K562 (cell line): Measurements from ENCODE around the gene CLC. TPM values are rescaled to one million over a fixed set of nuclear protein-coding genes. Genes with fewer than 3 reads are reported as not detected.

Experiments used
- ATAC-seq: fragments of 200-7000 bp; cut with Tn5 transposase; 3 replicates; pipeline ENCODE4 v1.9.1; 2020; ENCODE audit warnings: moderate library complexity
- BruUV-seq: library from RNA; stranded (reverse); fragments of 400-500 nt; replicated peaks from 2 replicates; lab custom pipeline; 2021; lab: Mats Ljungman, UMichigan
- CTCF ChIA-PET: fragments of 300-600 bp; formaldehyde crosslinking; extraction: SDS; loops from one replicate; lab custom pipeline; 2021; ENCODE audit warnings: low intra/inter-chr PET ratio; lab: Yijun Ruan, JAX
- POLR2A ChIA-PET: fragments of 300-600, 350-650 bp; sonication (Branson Sonifier 250); formaldehyde crosslinking; extraction: SDS; loops from one replicate; lab custom pipeline; 2021; ENCODE audit warnings: antibody characterized with exemption, inconsistent platforms; lab: Yijun Ruan, JAX
- DNase-seq, 4 experiments: peaks; one replicate each; pipeline versions ENCODE4 v3.0.0 to v3.0.0-alpha.2; 2011 to 2018; ENCODE audit warnings: low spot score in 3 of 4, mixed read lengths in 3 of 4; ENCODE audit errors: extremely low read depth in 1 of 4
- FAIRE-seq: peaks from 2 replicates; lab custom pipeline; 2011; peaks lifted over from hg19 to GRCh38; lab: Jason Lieb, UNC
- H2AFZ ChIP-seq: 2 replicates; pipeline ENCODE4 v1.6.0; 2011; ENCODE audit warnings: low read depth, low read length, control low read depth, inconsistent platforms
- H3K27ac ChIP-seq: fragments of 200-600 bp; 3 replicates; pipeline ENCODE4 v1.8.0; 2011; ENCODE audit warnings: low read depth, mild to moderate bottlenecking, control low read depth, inconsistent platforms, low read length, moderate library complexity, mixed read lengths; ENCODE audit errors: extremely low read depth
- H3K27me3 ChIP-seq, 2 experiments: fragments of 300-600 bp in 1 of 2; 2 replicates in 1 of 2; 3 replicates in 1 of 2; pipeline versions ENCODE4 v1.6.0 to v1.8.0; 2011; ENCODE audit warnings: inconsistent platforms in 2 of 2, low read length in 2 of 2, mild to moderate bottlenecking in 1 of 2, mixed read lengths in 1 of 2, moderate library complexity in 1 of 2; ENCODE audit not compliant: control insufficient read depth in 2 of 2, insufficient read depth in 2 of 2
- H3K36me3 ChIP-seq: fragments of 300-600 bp; 3 replicates; pipeline ENCODE4 v1.8.0; 2011; ENCODE audit warnings: mild to moderate bottlenecking, low read length, inconsistent platforms; ENCODE audit not compliant: control insufficient read depth, insufficient read depth
- H3K4me1 ChIP-seq, 2 experiments: fragments of 200-600 bp in 1 of 2; replicated peaks in 1 of 2; 2 replicates in 1 of 2; 3 replicates in 1 of 2; pipeline versions ENCODE4 v1.5.1 to v1.8.0; 2011; ENCODE audit warnings: inconsistent platforms in 2 of 2, low read length in 2 of 2, mild to moderate bottlenecking in 1 of 2, mixed read lengths in 1 of 2, moderate library complexity in 1 of 2; ENCODE audit not compliant: control insufficient read depth in 2 of 2, insufficient read depth in 2 of 2
- H3K4me2 ChIP-seq: 2 replicates; pipeline ENCODE4 v1.6.1; 2011; ENCODE audit warnings: low read length, control low read depth, inconsistent platforms, mixed read lengths; ENCODE audit not compliant: insufficient read depth
- H3K4me3 ChIP-seq: fragments of 200-600 bp; sonication (generic), shearing (Covaris generic); 2 replicates; pipeline ENCODE4 v1.5.1; 2016; ENCODE audit warnings: control low read depth, inconsistent platforms
- H3K79me2 ChIP-seq: fragments of 200-600 bp; 3 replicates; pipeline ENCODE4 v1.8.0; 2011; ENCODE audit warnings: low read length, inconsistent platforms; ENCODE audit not compliant: control insufficient read depth, insufficient read depth
- H3K9ac ChIP-seq, 2 experiments: 2 replicates each; pipeline versions ENCODE4 v1.6.0 to v1.6.1; 2011; ENCODE audit warnings: low read depth in 2 of 2, low read length in 2 of 2, control low read depth in 1 of 2, inconsistent platforms in 1 of 2, mild to moderate bottlenecking in 1 of 2, mixed read lengths in 1 of 2; ENCODE audit not compliant: insufficient read depth in 1 of 2
- H3K9me1 ChIP-seq: one replicate; pipeline ENCODE4 v1.6.0; 2011; ENCODE audit warnings: inconsistent platforms, mild to moderate bottlenecking, low read length, moderate library complexity; ENCODE audit not compliant: control insufficient read depth, insufficient read depth
- H3K9me3 ChIP-seq: replicated peaks from 2 replicates; pipeline ENCODE4 v1.5.1; 2011; ENCODE audit warnings: low read depth, low read length, inconsistent platforms; ENCODE audit not compliant: control insufficient read depth, insufficient read depth
- H4K20me1 ChIP-seq: replicated peaks from 2 replicates; pipeline ENCODE4 v1.6.1; 2011; ENCODE audit warnings: low read length, inconsistent platforms, mixed read lengths; ENCODE audit not compliant: control insufficient read depth, insufficient read depth
- BRD9 ChIP-seq: fragments of 450-650 bp; IDR thresholded peaks from 2 replicates; pipeline ENCODE4 v1.6.1; 2018; ENCODE audit warnings: low read depth; ENCODE audit not compliant: partially characterized antibody
- CXXC5 ChIP-seq: fragments of 250-450 bp; sonication (Bioruptor Pico); IDR thresholded peaks from 2 replicates; pipeline ENCODE4 v1.8.0; 2022; ENCODE audit warnings: inconsistent platforms, mild to moderate bottlenecking, moderate library complexity
- ELK1 ChIP-seq: sonication (generic); formaldehyde crosslinking; IDR thresholded peaks from 2 replicates; pipeline ENCODE4 v1.8.1; 2022; ENCODE audit warnings: missing genetic modification reagents
- NR3C1 ChIP-seq: sonication (generic); formaldehyde crosslinking; IDR thresholded peaks from 2 replicates; pipeline ENCODE4 v1.8.1; 2022; ENCODE audit warnings: missing genetic modification reagents
- PCBP2 ChIP-seq: fragments of 200-400 bp; formaldehyde crosslinking; IDR thresholded peaks from 2 replicates; pipeline ENCODE4 v1.6.1; 2018; ENCODE audit warnings: low read length, low read depth, mild to moderate bottlenecking, moderate library complexity; ENCODE audit not compliant: poor library complexity, severe bottlenecking
- PML ChIP-seq: IDR thresholded peaks from 2 replicates; pipeline ENCODE4 v1.6.1; 2012; ENCODE audit warnings: low read length, inconsistent platforms
- POLR3A ChIP-seq: IDR thresholded peaks from 2 replicates; pipeline ENCODE4 v1.6.1; 2011; ENCODE audit warnings: borderline replicate concordance, mild to moderate bottlenecking, moderate library complexity; ENCODE audit not compliant: insufficient read length, insufficient read depth; ENCODE audit errors: extremely low read depth
- STAG1 ChIP-seq: sonication (generic); formaldehyde crosslinking; IDR thresholded peaks from 2 replicates; pipeline ENCODE4 v1.5.0; 2020; ENCODE audit warnings: missing genetic modification reagents, borderline replicate concordance
- TEAD2 ChIP-seq: fragments of 450-650 bp; IDR thresholded peaks from 2 replicates; pipeline ENCODE4 v1.6.1; 2016; ENCODE audit warnings: missing genetic modification characterization, control low read depth, missing compliant biosample characterization
- TEAD4 ChIP-seq, 2 experiments: sonication (generic) in 1 of 2; formaldehyde crosslinking in 1 of 2; IDR thresholded peaks; 2 replicates each; pipeline versions ENCODE4 v1.6.1 to v1.8.0; 2012 to 2022; ENCODE audit warnings: borderline replicate concordance in 1 of 2, inconsistent platforms in 1 of 2, low read length in 1 of 2, mild to moderate bottlenecking in 1 of 2, missing genetic modification reagents in 1 of 2
- ZNF507 ChIP-seq: conservative IDR thresholded peaks from 2 replicates; pipeline ENCODE4 v1.6.1; 2017; ENCODE audit warnings: missing genetic modification characterization, missing compliant biosample characterization
- ZNF77 ChIP-seq: fragments of 250-450 bp; sonication (Bioruptor Pico); IDR thresholded peaks from 2 replicates; pipeline ENCODE4 v1.5.0; 2020
- WGBS: fragments of 100-300 bp; shearing (Covaris generic); methylation state at CpG from one replicate; pipeline ENCODE4 v1.1.6; 2016; ENCODE audit warnings: low coverage, mixed read lengths; ENCODE audit not compliant: insufficient coverage; ENCODE audit errors: missing lambda C conversion rate; 5-methylcytosine and 5-hydroxymethylcytosine counted together
- in situ Hi-C: fragments of 300-500 bp; cut with MboI; formaldehyde crosslinking; loops from 4 replicates; pipeline ENCODE4 v1.15.0; 2018; ENCODE audit warnings: inconsistent platforms, mixed read lengths
- intact Hi-C: fragments of 100-400 bp; cut with micrococcal nuclease; formaldehyde crosslinking; loops from 2 replicates; pipeline ENCODE4 v1.14.2; 2022
- polyA plus RNA-seq, 8 experiments: library from polyadenylated mRNA; depleted of rRNA in 4 of 8; stranded (reverse) in 5 of 8; unstranded in 3 of 8; fragments of >200 nt; fragmentation: Nextera tagmentation in 2 of 8; fragmentation: Illumina TruSeq in 1 of 8; extraction: Ambion mirVana in 2 of 8; extraction: Trizol in 1 of 8; gene quantifications; 2 replicates each; pipeline versions ENCODE4 v1.2.1 to v1.2.3, GENCODE V29; 2011 to 2014; ENCODE audit warnings: inconsistent platforms in 1 of 8, missing spikeins in 1 of 8
- total RNA-seq, 7 experiments: library from RNA; depleted of rRNA in 6 of 7; stranded (reverse); fragments of >200 nt in 6 of 7; fragmentation: Illumina TruSeq in 2 of 7; extraction: Trizol in 2 of 7; gene quantifications; 2 replicates each; pipeline versions ENCODE4 v1.2.1 to v1.2.3, GENCODE V29; 2011 to 2021; ENCODE audit warnings: low replicate concordance in 1 of 7
- TF ChIP-seq, protein P1 (sequence below), 2 experiments: fragments of 450-650 bp; IDR thresholded peaks; 2 replicates each; pipeline ENCODE4 v1.6.1; 2016; ENCODE audit warnings: mild to moderate bottlenecking in 2 of 2, borderline replicate concordance in 1 of 2, low read depth in 1 of 2, moderate library complexity in 1 of 2

Gene CLC
- total and polyA plus RNA-seq, 9 of the 15 experiments (the other 6 are each of a cell fraction or from before 2014, with no cell fraction given), result 0.44 to 1.1 (median 0.67) TPM; not detected in 3

- H3K4me1 ChIP-seq, result no peaks in the 10 kb centered on the region
- POLR2A ChIA-PET, result no interaction called here
- no peaks in the 10 kb centered on the region for H3K79me2 ChIP-seq
- no peak for ATAC-seq
- no peak overlapping the region for H3K4me3 ChIP-seq
- no peak for DNase-seq
- CTCF ChIA-PET, result no interaction called here
- no peak overlapping the region for H2AFZ ChIP-seq
- in situ Hi-C loops, result no loop called here
- no peak overlapping the region for H3K4me2 ChIP-seq
- FAIRE-seq, result no peak
- H3K9me3 ChIP-seq, result no peaks in the 10 kb centered on the region
- peaks cover 0 to 3% of the 10 kb centered on the region in 2 experiments; a peak in 1 of 5 replicates for H3K27me3 ChIP-seq
- BruUV-seq, result no TSS peak
- H4K20me1 ChIP-seq, result no peaks in the 10 kb centered on the region; the same call in 1 of the 2 replicates
- 0% methylated on average over 4 of the region's 4 CpGs for WGBS
- no peak overlapping the region for H3K9ac ChIP-seq
- H3K36me3 ChIP-seq, result no peaks in the 10 kb centered on the region
- intact Hi-C loops, result no loop called here
- no peak overlapping the region for H3K27ac ChIP-seq
- no peaks in the 10 kb centered on the region for H3K9me1 ChIP-seq
- TF ChIP-seq NR3C1 (CRISPR knock-in tag) (no peak), PML (no peak), CXXC5 (CRISPR knock-in tag) (no peak), TEAD2 (tag) (no peak), PCBP2 (no peak), ELK1 (CRISPR knock-in tag) (no peak), ZNF77 (CRISPR knock-in tag) (no peak), STAG1 (CRISPR knock-in tag) (no peak), BRD9 (no peak), POLR3A (no peak), TEAD4 (IDR thresholded peaks at IDR 0.05; ENCODE audit: low read length) (no peak), TEAD4 (CRISPR knock-in tag; IDR thresholded peaks at IDR 0.05; ENCODE audit: borderline replicate concordance) (no peak), ZNF507 (tag) (no peak)
- TF ChIP-seq, protein P1, sequence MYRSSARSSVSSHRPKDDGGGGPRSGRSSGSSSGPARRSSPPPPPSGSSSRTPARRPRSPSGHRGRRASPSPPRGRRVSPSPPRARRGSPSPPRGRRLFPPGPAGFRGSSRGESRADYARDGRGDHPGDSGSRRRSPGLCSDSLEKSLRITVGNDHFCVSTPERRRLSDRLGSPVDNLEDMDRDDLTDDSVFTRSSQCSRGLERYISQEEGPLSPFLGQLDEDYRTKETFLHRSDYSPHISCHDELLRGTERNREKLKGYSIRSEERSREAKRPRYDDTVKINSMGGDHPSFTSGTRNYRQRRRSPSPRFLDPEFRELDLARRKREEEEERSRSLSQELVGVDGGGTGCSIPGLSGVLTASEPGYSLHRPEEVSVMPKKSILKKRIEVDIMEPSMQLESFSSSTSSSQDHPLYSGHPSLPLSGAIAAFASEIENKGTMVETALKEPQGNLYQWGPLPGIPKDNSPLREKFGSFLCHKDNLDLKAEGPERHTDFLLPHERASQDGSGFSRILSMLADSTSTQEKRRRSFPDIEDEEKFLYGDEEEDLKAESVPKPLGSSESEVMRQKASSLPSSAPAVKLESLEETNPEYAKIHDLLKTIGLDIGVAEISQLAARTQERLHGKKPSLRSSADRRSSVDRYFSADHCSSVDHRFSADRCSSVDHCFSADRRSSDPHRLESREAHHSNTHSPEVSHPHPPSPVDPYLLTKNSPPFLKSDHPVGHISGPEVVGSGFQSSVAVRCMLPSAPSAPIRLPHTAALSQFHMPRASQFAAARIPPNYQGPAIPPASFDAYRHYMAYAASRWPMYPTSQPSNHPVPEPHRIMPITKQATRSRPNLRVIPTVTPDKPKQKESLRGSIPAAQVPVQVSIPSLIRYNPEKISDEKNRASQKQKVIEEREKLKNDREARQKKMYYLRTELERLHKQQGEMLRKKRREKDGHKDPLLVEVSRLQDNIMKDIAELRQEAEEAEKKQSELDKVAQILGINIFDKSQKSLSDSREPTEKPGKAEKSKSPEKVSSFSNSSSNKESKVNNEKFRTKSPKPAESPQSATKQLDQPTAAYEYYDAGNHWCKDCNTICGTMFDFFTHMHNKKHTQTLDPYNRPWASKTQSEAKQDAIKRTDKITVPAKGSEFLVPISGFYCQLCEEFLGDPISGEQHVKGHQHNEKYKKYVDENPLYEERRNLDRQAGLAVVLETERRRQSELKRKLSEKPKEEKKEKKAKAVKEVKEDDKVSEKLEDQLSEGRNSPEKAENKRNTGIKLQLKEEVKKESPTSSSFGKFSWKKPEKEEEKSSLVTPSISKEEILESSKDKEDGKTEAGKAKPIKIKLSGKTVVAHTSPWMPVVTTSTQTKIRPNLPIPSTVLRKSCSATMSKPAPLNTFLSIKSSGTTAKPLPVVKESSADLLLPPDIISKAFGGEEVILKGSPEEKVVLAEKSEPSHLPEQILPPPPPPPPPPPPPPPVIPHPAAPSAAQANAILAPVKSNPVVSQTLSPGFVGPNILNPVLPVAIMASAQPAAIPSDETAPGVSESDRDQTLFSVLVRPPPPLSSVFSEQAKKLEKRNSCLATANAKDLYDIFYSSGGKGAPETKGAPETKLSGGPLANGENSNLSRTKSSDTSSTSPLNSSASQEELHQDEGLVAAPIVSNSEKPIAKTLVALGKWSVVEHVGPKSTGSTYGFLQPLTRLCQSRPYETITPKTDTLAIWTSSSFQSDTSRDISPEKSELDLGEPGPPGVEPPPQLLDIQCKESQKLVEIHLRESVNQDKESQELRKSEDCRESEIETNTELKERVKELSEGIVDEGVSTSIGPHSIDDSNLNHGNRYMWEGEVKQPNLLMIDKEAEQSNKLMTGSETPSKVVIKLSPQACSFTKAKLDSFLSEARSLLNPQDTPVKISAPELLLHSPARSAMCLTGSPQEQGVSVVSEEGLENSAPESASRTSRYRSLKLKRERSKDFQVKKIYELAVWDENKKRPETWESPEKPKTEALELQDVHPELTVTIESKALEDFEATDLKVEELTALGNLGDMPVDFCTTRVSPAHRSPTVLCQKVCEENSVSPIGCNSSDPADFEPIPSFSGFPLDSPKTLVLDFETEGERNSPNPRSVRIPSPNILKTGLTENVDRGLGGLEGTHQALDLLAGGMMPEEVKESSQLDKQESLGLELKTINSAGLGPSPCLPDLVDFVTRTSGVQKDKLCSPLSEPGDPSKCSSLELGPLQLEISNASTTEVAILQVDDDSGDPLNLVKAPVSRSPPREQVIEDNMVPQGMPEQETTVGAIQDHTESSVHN (IDR thresholded peaks at IDR 0.05; ENCODE audit: borderline replicate concordance in 1 of 2, low read depth in 1 of 2), result no peak
These were observed 27.4 kb downstream of the CLC start for GRCh38 chr19:39710333-39710890.
